DOHH2 (cell line): ENCODE data around the gene PYM1.

ENCODE experiments used
- H3F3A ChIP-seq: fragments of 200-600 bp; sonication (generic), shearing (Covaris generic); 2 replicates; pipeline ENCODE4 v1.6.0; 2016; ENCODE audit warnings: antibody characterized with exemption, mild to moderate bottlenecking; ENCODE audit not compliant: control insufficient read depth, insufficient read depth
- H3K27ac ChIP-seq: fragments of 200-600 bp; sonication (generic); 2 replicates; pipeline ENCODE4 v1.5.1; 2014; ENCODE audit warnings: low read depth, mild to moderate bottlenecking, low read length, moderate library complexity
- H3K27me3 ChIP-seq: fragments of 200-600 bp; sonication (generic); 2 replicates; pipeline ENCODE4 v1.6.1; 2014; ENCODE audit warnings: mild to moderate bottlenecking, low read length, mixed read lengths; ENCODE audit not compliant: control insufficient read depth
- H3K36me3 ChIP-seq: fragments of 200-600 bp; sonication (generic); 2 replicates; pipeline ENCODE4 v1.6.1; 2014; ENCODE audit warnings: mild to moderate bottlenecking, low read length, moderate library complexity, mixed read lengths; ENCODE audit not compliant: control insufficient read depth
- H3K4me1 ChIP-seq: fragments of 200-600 bp; sonication (generic); 2 replicates; pipeline ENCODE4 v1.6.1; 2014; ENCODE audit warnings: mild to moderate bottlenecking, low read length, mixed read lengths; ENCODE audit not compliant: control insufficient read depth
- H3K4me2 ChIP-seq: fragments of 200-600 bp; sonication (generic); 2 replicates; pipeline ENCODE4 v1.6.0; 2014; ENCODE audit warnings: mild to moderate bottlenecking, low read length, moderate library complexity
- H3K4me3 ChIP-seq: fragments of 200-600 bp; sonication (generic); 2 replicates; pipeline ENCODE4 v1.5.1; 2014; ENCODE audit warnings: mild to moderate bottlenecking, low read length, mixed read lengths
- H3K79me2 ChIP-seq: fragments of 200-600 bp; sonication (generic); 2 replicates; pipeline ENCODE4 v1.6.1; 2014; ENCODE audit warnings: mild to moderate bottlenecking, low read length, mixed read lengths; ENCODE audit not compliant: control insufficient read depth
- H3K9me2 ChIP-seq: fragments of 200-600 bp; sonication (generic); replicated peaks from 2 replicates; pipeline ENCODE4 v1.6.1; 2014; ENCODE audit warnings: mild to moderate bottlenecking, low read length, mixed read lengths; ENCODE audit not compliant: control insufficient read depth
- H3K9me3 ChIP-seq: fragments of 200-600 bp; sonication (generic); 2 replicates; pipeline ENCODE4 v1.6.1; 2014; ENCODE audit warnings: antibody characterized with exemption, low read length, mixed read lengths; ENCODE audit not compliant: control insufficient read depth, insufficient read depth
- H4K20me1 ChIP-seq: fragments of 200-600 bp; sonication (generic); 2 replicates; pipeline ENCODE4 v1.6.0; 2014; ENCODE audit warnings: low read depth, mild to moderate bottlenecking, antibody characterized with exemption, low read length, moderate library complexity; ENCODE audit not compliant: control insufficient read depth, insufficient read depth
- EZH2phosphoT487 ChIP-seq: fragments of 200-600 bp; sonication (generic); IDR thresholded peaks from 2 replicates; pipeline ENCODE4 v1.6.1; 2017; ENCODE audit warnings: borderline replicate concordance, mild to moderate bottlenecking, antibody characterized with exemption, low read length, moderate library complexity, mixed read lengths
- TF ChIP-seq, protein P1 (sequence below): fragments of 200-600 bp; sonication (generic); IDR thresholded peaks from one replicate; pipeline ENCODE4 v1.5.1; 2014; ENCODE audit warnings: antibody characterized with exemption, mild to moderate bottlenecking, low read depth, low read length; ENCODE audit not compliant: poor library complexity, severe bottlenecking

Gene PYM1

DNA sequence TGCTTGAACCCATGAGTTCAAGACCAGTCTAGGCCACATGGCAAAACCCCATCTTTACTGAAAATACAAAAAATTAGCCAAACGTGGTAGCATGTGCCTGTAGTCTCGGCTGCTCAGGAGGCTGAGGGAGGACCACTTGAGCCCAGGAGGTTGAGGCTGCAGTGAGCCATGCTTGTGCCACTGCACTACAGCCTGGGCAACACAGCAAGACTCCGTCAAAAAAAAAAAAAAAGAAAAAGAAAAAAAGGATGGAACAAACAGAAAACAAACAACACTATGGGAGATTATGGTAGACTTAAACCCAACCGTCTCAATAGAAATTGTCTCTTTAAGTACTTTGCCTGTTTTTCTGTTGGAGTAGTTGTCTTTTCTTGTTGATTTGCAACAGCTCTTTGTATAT lies 36.4 kb downstream of the PYM1 start:
- no peaks in the 10 kb centered on the region for H3F3A ChIP-seq
- no peak for TF ChIP-seq EZH2phosphoT487
- TF ChIP-seq, protein P1, sequence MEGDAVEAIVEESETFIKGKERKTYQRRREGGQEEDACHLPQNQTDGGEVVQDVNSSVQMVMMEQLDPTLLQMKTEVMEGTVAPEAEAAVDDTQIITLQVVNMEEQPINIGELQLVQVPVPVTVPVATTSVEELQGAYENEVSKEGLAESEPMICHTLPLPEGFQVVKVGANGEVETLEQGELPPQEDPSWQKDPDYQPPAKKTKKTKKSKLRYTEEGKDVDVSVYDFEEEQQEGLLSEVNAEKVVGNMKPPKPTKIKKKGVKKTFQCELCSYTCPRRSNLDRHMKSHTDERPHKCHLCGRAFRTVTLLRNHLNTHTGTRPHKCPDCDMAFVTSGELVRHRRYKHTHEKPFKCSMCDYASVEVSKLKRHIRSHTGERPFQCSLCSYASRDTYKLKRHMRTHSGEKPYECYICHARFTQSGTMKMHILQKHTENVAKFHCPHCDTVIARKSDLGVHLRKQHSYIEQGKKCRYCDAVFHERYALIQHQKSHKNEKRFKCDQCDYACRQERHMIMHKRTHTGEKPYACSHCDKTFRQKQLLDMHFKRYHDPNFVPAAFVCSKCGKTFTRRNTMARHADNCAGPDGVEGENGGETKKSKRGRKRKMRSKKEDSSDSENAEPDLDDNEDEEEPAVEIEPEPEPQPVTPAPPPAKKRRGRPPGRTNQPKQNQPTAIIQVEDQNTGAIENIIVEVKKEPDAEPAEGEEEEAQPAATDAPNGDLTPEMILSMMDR: no peak

DNA sequence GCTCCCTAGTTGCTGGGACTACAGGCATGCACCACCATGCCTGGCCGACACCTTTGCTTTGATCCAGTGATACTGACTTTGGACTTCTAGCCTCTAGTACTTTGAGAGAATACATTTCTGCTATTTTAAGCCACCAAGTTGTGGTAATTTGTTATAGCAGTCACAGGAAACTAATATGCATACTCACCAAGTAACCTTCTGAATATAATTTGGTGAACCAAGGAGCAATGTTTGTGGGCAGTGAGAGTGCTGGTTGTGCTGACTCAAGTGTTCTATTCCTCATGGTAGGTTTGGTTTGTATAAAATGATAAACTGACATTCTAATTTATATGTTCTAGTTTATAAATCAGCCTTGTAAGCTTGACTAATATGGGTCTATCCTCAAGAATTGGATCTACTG lies 42.6 kb downstream of the PYM1 start:
- Histone ChIP-seq H3K27me3 (peaks cover 4% of the 10 kb centered on the region; the same call in 1 of the 2 replicates), H3F3A (no peaks in the 10 kb centered on the region), H3K4me3 (no peak overlapping the region), H3K4me1 (0 out of 2 replicates have a peak, but pooled peaks cover 3% of the 10 kb centered on the region), H3K27ac (no peak overlapping the region), H4K20me1 (no peaks in the 10 kb centered on the region), H3K4me2 (no peak overlapping the region), H3K9me2 (no peaks in the 10 kb centered on the region), H3K36me3 (no peaks in the 10 kb centered on the region), H3K79me2 (no peaks in the 10 kb centered on the region), H3K9me3 (no peaks in the 10 kb centered on the region)
- TF ChIP-seq EZH2phosphoT487: no peak

More for the DNA sequence above, 36.4 kb downstream of the PYM1 start:
- Histone ChIP-seq H3K27me3 (peaks cover 4% of the 10 kb centered on the region; the same call in 1 of the 2 replicates), H4K20me1 (no peaks in the 10 kb centered on the region), H3K27ac (no peak overlapping the region), H3K36me3 (no peaks in the 10 kb centered on the region), H3K79me2 (no peaks in the 10 kb centered on the region), H3K9me2 (no peaks in the 10 kb centered on the region), H3K4me2 (no peak overlapping the region), H3K4me1 (no peaks in the 10 kb centered on the region), H3K9me3 (no peaks in the 10 kb centered on the region), H3K4me3 (no peak overlapping the region)

DNA sequence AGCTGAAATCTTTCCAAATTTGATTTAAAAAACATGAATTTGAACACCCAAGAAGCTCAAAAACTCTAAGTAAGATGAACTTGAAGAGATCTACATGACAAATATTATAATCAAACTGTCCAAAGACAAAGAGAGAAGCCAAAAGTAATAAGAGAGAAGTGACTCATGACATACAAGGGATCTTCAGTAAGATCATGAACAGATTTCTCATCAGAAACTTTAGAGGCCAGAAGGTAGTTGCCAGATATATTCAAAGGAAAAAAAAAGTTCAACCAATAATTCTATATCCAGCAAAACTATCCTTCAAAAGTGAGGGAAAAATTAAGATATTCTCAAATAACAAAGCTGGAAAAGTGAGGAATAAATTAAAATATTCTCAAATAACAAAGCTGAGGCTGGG lies 49.9 kb downstream of the PYM1 start:
- Histone ChIP-seq H3K27ac (no peak overlapping the region), H3K36me3 (no peaks in the 10 kb centered on the region)

More for the DNA sequence above, 49.9 kb downstream of the PYM1 start:
- Histone ChIP-seq H3K27me3 (no peaks in the 10 kb centered on the region), H3K79me2 (no peaks in the 10 kb centered on the region), H3K4me3 (no peak overlapping the region), H3K4me1 (no peaks in the 10 kb centered on the region), H4K20me1 (no peaks in the 10 kb centered on the region), H3K4me2 (no peak overlapping the region), H3K9me2 (no peaks in the 10 kb centered on the region), H3K9me3 (peaks cover 8% of the 10 kb centered on the region; the same call in 1 of the 2 replicates), H3F3A (no peaks in the 10 kb centered on the region)
- TF ChIP-seq, protein P1: no peak
- TF ChIP-seq EZH2phosphoT487: no peak
